Small intestine (tissue), 7 donors: ENCODE results near the gene C1QTNF9B. TPM values are rescaled to one million over a fixed set of nuclear protein-coding genes. Genes with fewer than 3 reads are reported as not detected.

ENCODE experiments used
- DNase-seq, 2 donors: peaks; one replicate each; pipeline versions ENCODE4 v3.0.0 to v3.0.0-alpha.2; 2013
- FAIRE-seq: peaks from 2 replicates; lab custom pipeline; 2012; peaks lifted over from hg19 to GRCh38; lab: Jason Lieb, UNC
- H3K27ac ChIP-seq, 3 donors: one replicate each; pipeline ENCODE4 v1.5.1; 2013; ENCODE audit warnings: low read length in 2 of 3, mild to moderate bottlenecking in 2 of 3, control low read depth in 1 of 3, inconsistent platforms in 1 of 3, low read depth in 1 of 3, moderate library complexity in 1 of 3
- H3K27me3 ChIP-seq, 3 donors: one replicate each; pipeline ENCODE4 v1.6.1; 2013; ENCODE audit warnings: low read length in 3 of 3, inconsistent platforms in 1 of 3; ENCODE audit not compliant: control insufficient read depth in 3 of 3, insufficient read depth in 3 of 3
- H3K36me3 ChIP-seq, 3 donors: one replicate each; pipeline ENCODE4 v1.6.1; 2013; ENCODE audit warnings: low read length in 3 of 3, inconsistent platforms in 1 of 3, low read depth in 1 of 3, mild to moderate bottlenecking in 1 of 3, moderate library complexity in 1 of 3; ENCODE audit not compliant: control insufficient read depth in 3 of 3, insufficient read depth in 2 of 3
- H3K4me1 ChIP-seq, 3 donors: one replicate each; pipeline ENCODE4 v1.6.1; 2013; ENCODE audit warnings: low read length in 2 of 3, inconsistent platforms in 1 of 3, low read depth in 1 of 3, mild to moderate bottlenecking in 1 of 3, moderate library complexity in 1 of 3; ENCODE audit not compliant: control insufficient read depth in 3 of 3, insufficient read depth in 2 of 3
- H3K4me3 ChIP-seq, 3 donors: one replicate each; pipeline ENCODE4 v1.5.1; 2013; ENCODE audit warnings: low read length in 3 of 3, control low read depth in 1 of 3, inconsistent platforms in 1 of 3, low read depth in 1 of 3, mild to moderate bottlenecking in 1 of 3, moderate library complexity in 1 of 3
- H3K9me3 ChIP-seq, 2 donors: one replicate each; pipeline ENCODE4 v1.6.1; 2013; ENCODE audit warnings: low read depth in 1 of 2, low read length in 1 of 2; ENCODE audit not compliant: control insufficient read depth in 2 of 2, insufficient read depth in 1 of 2
- WGBS, 3 donors: extraction: QIAGEN DNeasy Blood & Tissue Kit; methylation state at CpG; one replicate each; pipeline ENCODE4 v1.1.7; 2013; 5-methylcytosine and 5-hydroxymethylcytosine counted together
- polyA plus RNA-seq, 4 donors: library from polyadenylated mRNA; stranded (reverse) in 3 of 4; unstranded in 1 of 4; fragments of 200-250 nt in 3 of 4; fragments of 120-200 nt in 1 of 4; gene quantifications; one replicate each; pipeline versions ENCODE4 v1.2.1 to v1.2.3, GENCODE V29; 2013
- donor health status: healthy with polysubstance abuse.
- donor health status: control.
- donor health status: control.
- donor health status: Bipolar disorder and iron deficiency.
- donor health status: healthy.

The C1QTNF9B gene
- polyA plus RNA-seq, 4 donors: 0.19 to 0.49 TPM; not detected in 2

- H3K27me3 ChIP-seq: no peaks in the 10 kb centered on the region
- WGBS, 3 donors: 12 to 52% (median 31%) methylated on average over 2 of the region's 2 CpGs
- H3K36me3 ChIP-seq: peaks cover 0 to 8% (median 2%) of the 10 kb centered on the region in 3 donors
- no peaks in the 10 kb centered on the region for H3K4me1 ChIP-seq
- FAIRE-seq (no peak), DNase-seq (peak; percentile 44 to 59)
- no peaks in the 10 kb centered on the region for H3K9me3 ChIP-seq
- no peak overlapping the region for H3K27ac ChIP-seq
- no peak overlapping the region for H3K4me3 ChIP-seq
Observed at GRCh38 chr13:23876265-23876664, 21.0 kb downstream of the C1QTNF9B start.

- H3K27me3 ChIP-seq: no peaks in the 10 kb centered on the region
- H3K36me3 ChIP-seq: peaks cover 0 to 13% (median 0%) of the 10 kb centered on the region in 3 donors
- 94 to 96% (median 95%) methylated on average over 2 of the region's 2 CpGs for WGBS, 3 donors
- DNase-seq (peak; percentile 23 to 29), FAIRE-seq (peak; percentile 26)
- no peaks in the 10 kb centered on the region for H3K9me3 ChIP-seq
- no peak overlapping the region for H3K27ac ChIP-seq
- no peaks in the 10 kb centered on the region for H3K4me1 ChIP-seq
- no peak overlapping the region for H3K4me3 ChIP-seq
Observed at GRCh38 chr13:23871616-23872220, 25.6 kb downstream of the C1QTNF9B start.

- Histone ChIP-seq H3K9me3 (no peaks in the 10 kb centered on the region), H3K36me3 (peaks cover 0 to 15% (median 0%) of the 10 kb centered on the region in 3 donors), H3K27me3 (no peaks in the 10 kb centered on the region), H3K4me1 (no peaks in the 10 kb centered on the region), H3K4me3 (no peak overlapping the region), H3K27ac (no peak overlapping the region)
- DNase-seq: no peak
- WGBS, 3 donors: 88 to 93% (median 91%) methylated on average over 12 of the region's 12 CpGs
- FAIRE-seq: no peak
Observed at GRCh38 chr13:23870356-23871140, 26.8 kb downstream of the C1QTNF9B start.

GRCh38 chr13:23868521-23868920 is 28.8 kb downstream of the C1QTNF9B start:
- Histone ChIP-seq H3K36me3 (peaks cover 0 to 15% (median 0%) of the 10 kb centered on the region in 3 donors), H3K27me3 (no peaks in the 10 kb centered on the region), H3K4me1 (no peaks in the 10 kb centered on the region), H3K4me3 (no peak overlapping the region), H3K27ac (no peak overlapping the region), H3K9me3 (no peaks in the 10 kb centered on the region)
- DNase-seq: no peak
- 77 to 88% (median 81%) methylated on average over 5 of the region's 5 CpGs for WGBS, 3 donors
- FAIRE-seq: no peak

GRCh38 chr13:23867027-23867491 is 30.2 kb downstream of the C1QTNF9B start:
- Histone ChIP-seq H3K27me3 (no peaks in the 10 kb centered on the region), H3K36me3 (peaks cover 0 to 12% (median 0%) of the 10 kb centered on the region in 3 donors), H3K4me3 (no peak overlapping the region), H3K27ac (no peak overlapping the region), H3K9me3 (no peaks in the 10 kb centered on the region), H3K4me1 (no peaks in the 10 kb centered on the region)
- DNase-seq: no peak
- no peak for FAIRE-seq
- 90 to 96% (median 92%) methylated on average over 8 of the region's 8 CpGs for WGBS, 3 donors

GRCh38 chr13:23866420-23867026 is 30.8 kb downstream of the C1QTNF9B start:
- 84 to 91% (median 87%) methylated on average over 9 of the region's 9 CpGs for WGBS, 3 donors
- Histone ChIP-seq H3K4me3 (no peak overlapping the region), H3K4me1 (no peaks in the 10 kb centered on the region), H3K27me3 (no peaks in the 10 kb centered on the region), H3K9me3 (no peaks in the 10 kb centered on the region), H3K36me3 (peaks cover 0 to 12% (median under 1%) of the 10 kb centered on the region in 3 donors), H3K27ac (no peak overlapping the region)
- DNase-seq: no peak
- no peak for FAIRE-seq

GRCh38 chr13:23865906-23866305 is 31.4 kb downstream of the C1QTNF9B start:
- Histone ChIP-seq H3K36me3 (peaks cover 0 to 12% (median 4%) of the 10 kb centered on the region in 3 donors), H3K27me3 (no peaks in the 10 kb centered on the region), H3K4me3 (no peak overlapping the region), H3K4me1 (no peaks in the 10 kb centered on the region), H3K9me3 (no peaks in the 10 kb centered on the region), H3K27ac (no peak overlapping the region)
- WGBS, 3 donors: 92 to 95% (median 95%) methylated on average over 7 of the region's 7 CpGs
- FAIRE-seq (no peak), DNase-seq (no peak)

- 62 to 77% (median 70%) methylated on average over 1 of the region's 1 CpG for WGBS, 3 donors
- H3K4me1 ChIP-seq: no peaks in the 10 kb centered on the region
- no peaks in the 10 kb centered on the region for H3K9me3 ChIP-seq
- peaks cover 0 to 9% (median 4%) of the 10 kb centered on the region in 3 donors for H3K36me3 ChIP-seq
- DNase-seq: no peak
- no peak for FAIRE-seq
- no peak overlapping the region for H3K27ac ChIP-seq
- H3K4me3 ChIP-seq: no peak overlapping the region
- no peaks in the 10 kb centered on the region for H3K27me3 ChIP-seq
Observed at GRCh38 chr13:23865026-23865425, 32.3 kb downstream of the C1QTNF9B start.
